H9 (cell line): ENCODE measurements around the gene FILIP1. TPM values are rescaled to one million over a fixed set of nuclear protein-coding genes. Genes with fewer than 3 reads are reported as not detected.

Experiments used
- DNase-seq: peaks from one replicate; pipeline ENCODE4 v3.0.0-alpha.2; 2017
- H2AFZ ChIP-seq: one replicate; pipeline ENCODE4 v1.6.1; 2013; ENCODE audit warnings: mild to moderate bottlenecking, low read length, control low read depth, moderate library complexity
- H2AK5ac ChIP-seq: 2 replicates; pipeline ENCODE4 v1.6.1; 2013; ENCODE audit warnings: low read length, control low read depth, mixed read lengths; ENCODE audit not compliant: insufficient read length
- H2BK120ac ChIP-seq: one replicate; pipeline ENCODE4 v1.6.1; 2013; ENCODE audit warnings: low read depth, mild to moderate bottlenecking, low read length, control low read depth, inconsistent platforms; ENCODE audit not compliant: poor library complexity, severe bottlenecking
- H2BK12ac ChIP-seq: 2 replicates; pipeline ENCODE4 v1.6.1; 2013; ENCODE audit warnings: low read length, control low read depth, mixed read lengths, low read depth; ENCODE audit not compliant: insufficient read length
- H2BK15ac ChIP-seq: 2 replicates; pipeline ENCODE4 v1.6.1; 2013; ENCODE audit warnings: low read depth, low read length, control low read depth
- H2BK20ac ChIP-seq: one replicate; pipeline ENCODE4 v1.6.1; 2013; ENCODE audit warnings: low read depth, mild to moderate bottlenecking, low read length, control low read depth, inconsistent platforms; ENCODE audit not compliant: poor library complexity, severe bottlenecking
- H2BK5ac ChIP-seq: 2 replicates; pipeline ENCODE4 v1.6.1; 2013; ENCODE audit warnings: low read length, control low read depth, mixed read lengths; ENCODE audit not compliant: insufficient read length
- H3K14ac ChIP-seq: 2 replicates; pipeline ENCODE4 v1.6.1; 2013; ENCODE audit warnings: low read length, control low read depth; ENCODE audit not compliant: insufficient read depth
- H3K18ac ChIP-seq: 2 replicates; pipeline ENCODE4 v1.6.1; 2013; ENCODE audit warnings: low read depth, mild to moderate bottlenecking, mixed read lengths, low read length, control low read depth; ENCODE audit not compliant: insufficient read length
- H3K23ac ChIP-seq: 2 replicates; pipeline ENCODE4 v1.6.1; 2013; ENCODE audit warnings: low read length, control low read depth, mixed read lengths, low read depth; ENCODE audit not compliant: insufficient read length
- H3K23me2 ChIP-seq: 2 replicates; pipeline ENCODE4 v1.6.1; 2013; ENCODE audit warnings: low read depth, mild to moderate bottlenecking, mixed read lengths, low read length, control low read depth; ENCODE audit not compliant: insufficient read length, poor library complexity, severe bottlenecking
- H3K27ac ChIP-seq: 2 replicates; pipeline ENCODE4 v1.5.1; 2013; ENCODE audit warnings: low read length, control low read depth, mixed read lengths, low read depth; ENCODE audit not compliant: insufficient read length
- H3K27me3 ChIP-seq: 2 replicates; pipeline ENCODE4 v1.6.1; 2013; ENCODE audit warnings: low read length, control low read depth, inconsistent platforms; ENCODE audit not compliant: insufficient read depth
- H3K4ac ChIP-seq: 2 replicates; pipeline ENCODE4 v1.6.1; 2013; ENCODE audit warnings: low read depth, mild to moderate bottlenecking, control low read depth, inconsistent platforms, low read length, moderate library complexity
- H3K4me1 ChIP-seq: 2 replicates; pipeline ENCODE4 v1.6.1; 2013; ENCODE audit warnings: low read length, control low read depth, inconsistent platforms; ENCODE audit not compliant: insufficient read depth
- H3K4me2 ChIP-seq: 2 replicates; pipeline ENCODE4 v1.6.1; 2013; ENCODE audit warnings: low read length, control low read depth, mixed read lengths; ENCODE audit not compliant: insufficient read length, insufficient read depth
- H3K56ac ChIP-seq: 2 replicates; pipeline ENCODE4 v1.6.1; 2013; ENCODE audit warnings: low read depth, mild to moderate bottlenecking, mixed read lengths, low read length, control low read depth; ENCODE audit not compliant: insufficient read length
- H3K79me1 ChIP-seq: 2 replicates; pipeline ENCODE4 v1.6.1; 2013; ENCODE audit warnings: low read depth, mild to moderate bottlenecking, moderate library complexity, low read length, control low read depth, inconsistent platforms; ENCODE audit not compliant: insufficient read depth, poor library complexity, severe bottlenecking
- H3K79me2 ChIP-seq: 2 replicates; pipeline ENCODE4 v1.6.1; 2013; ENCODE audit warnings: low read length, control low read depth, inconsistent platforms; ENCODE audit not compliant: insufficient read depth
- H3K9ac ChIP-seq: 2 replicates; pipeline ENCODE4 v1.6.1; 2013; ENCODE audit warnings: low read length, control low read depth, mixed read lengths; ENCODE audit not compliant: insufficient read length; ENCODE audit errors: extremely low read depth
- H3K9me3 ChIP-seq: one replicate; pipeline ENCODE4 v1.6.1; 2013; ENCODE audit warnings: low read depth, low read length, inconsistent platforms; ENCODE audit not compliant: control insufficient read depth
- H3T11ph ChIP-seq: one replicate; pipeline ENCODE4 v1.6.1; 2013; ENCODE audit warnings: mild to moderate bottlenecking, low read length, control low read depth, inconsistent platforms
- H4K20me1 ChIP-seq: one replicate; pipeline ENCODE4 v1.6.1; 2013; ENCODE audit not compliant: control insufficient read depth, insufficient read length, insufficient read depth
- H4K5ac ChIP-seq: 2 replicates; pipeline ENCODE4 v1.6.1; 2013; ENCODE audit warnings: low read depth, mild to moderate bottlenecking, mixed read lengths, low read length, control low read depth; ENCODE audit not compliant: insufficient read length
- H4K8ac ChIP-seq: replicated peaks from 2 replicates; pipeline ENCODE4 v1.6.1; 2013; ENCODE audit warnings: low read length, control low read depth, mixed read lengths, low read depth; ENCODE audit not compliant: insufficient read length
- H4K91ac ChIP-seq: 2 replicates; pipeline ENCODE4 v1.6.1; 2013; ENCODE audit warnings: low read depth, mild to moderate bottlenecking, moderate library complexity, mixed read lengths, low read length, control low read depth; ENCODE audit not compliant: insufficient read length
- H3K27ac Mint-ChIP-seq, 3 experiments: 2 replicates in 2 of 3; 3 replicates in 1 of 3; pipeline ENCODE4 v1.8.0; 2020 to 2021; ENCODE audit warnings: mixed read lengths in 3 of 3, mild to moderate bottlenecking in 1 of 3, moderate library complexity in 1 of 3
- H3K27me3 Mint-ChIP-seq: 2 replicates; pipeline ENCODE4 v1.8.0; 2021; ENCODE audit warnings: low read depth, mild to moderate bottlenecking, moderate library complexity, mixed read lengths
- H3K36me3 Mint-ChIP-seq, 3 experiments: 2 replicates in 2 of 3; 3 replicates in 1 of 3; pipeline ENCODE4 v1.8.0; 2020 to 2021; ENCODE audit warnings: low read depth in 3 of 3, mixed read lengths in 3 of 3; ENCODE audit not compliant: insufficient read depth in 1 of 3
- H3K4me1 Mint-ChIP-seq, 2 experiments: 2 replicates each; pipeline ENCODE4 v1.8.0; 2020; ENCODE audit warnings: mixed read lengths in 2 of 2
- H3K4me3 Mint-ChIP-seq, 2 experiments: 2 replicates in 1 of 2; 3 replicates in 1 of 2; pipeline ENCODE4 v1.8.0; 2020 to 2021; ENCODE audit warnings: mild to moderate bottlenecking in 2 of 2, mixed read lengths in 2 of 2, moderate library complexity in 1 of 2
- H3K9me3 Mint-ChIP-seq, 2 experiments: 2 replicates in 1 of 2; 3 replicates in 1 of 2; pipeline ENCODE4 v1.8.0; 2020; ENCODE audit warnings: mild to moderate bottlenecking in 2 of 2, mixed read lengths in 2 of 2, moderate library complexity in 1 of 2
- CTCF ChIP-seq: fragments of 200-600 bp; sonication (generic); conservative IDR thresholded peaks from 3 replicates; pipeline ENCODE4 v1.8.0; 2021; ENCODE audit warnings: antibody characterized with exemption, mild to moderate bottlenecking
- WGBS: extraction: QIAGEN DNeasy Blood & Tissue Kit; methylation state at CpG from one replicate; pipeline ENCODE4 v1.1.7; 2013; ENCODE audit warnings: missing lambda C conversion rate, low lambda C conversion rate, mixed read lengths; ENCODE audit not compliant: insufficient read length; ENCODE audit errors: extremely low coverage; 5-methylcytosine and 5-hydroxymethylcytosine counted together
- total RNA-seq: library from RNA; stranded (reverse); gene quantifications from 2 replicates; pipeline ENCODE4 v1.2.1, GENCODE V29; 2021

Gene FILIP1
- total RNA-seq, 1 experiment from 2014 or later: 10.5 TPM

- H3K4me3 Mint-ChIP-seq: no peak overlapping the region
- no peaks in the 10 kb centered on the region for H3K23me2 ChIP-seq
- no peak overlapping the region for H2AFZ ChIP-seq
- H3K9me3 Mint-ChIP-seq: no peaks in the 10 kb centered on the region
- no peak overlapping the region for H4K8ac ChIP-seq
- no peak overlapping the region for H2AK5ac ChIP-seq
- no peak overlapping the region for H2BK20ac ChIP-seq
- H3K9ac ChIP-seq: no peak overlapping the region
- H3K23ac ChIP-seq: no peak overlapping the region
- H2BK120ac ChIP-seq: no peak overlapping the region
- no peak overlapping the region for H2BK12ac ChIP-seq
- no peaks in the 10 kb centered on the region for H3K9me3 ChIP-seq
- H3K14ac ChIP-seq: no peak overlapping the region
- no peak overlapping the region for H3T11ph ChIP-seq
- no peaks in the 10 kb centered on the region for H3K27me3 ChIP-seq
- H3K4ac ChIP-seq: no peak overlapping the region
- peaks cover 5 to 23% (median 13%) of the 10 kb centered on the region in 3 experiments; a peak in 5 of 7 replicates for H3K36me3 Mint-ChIP-seq
- DNase-seq: no peak
- peaks cover 58% of the 10 kb centered on the region in 2 experiments for H3K4me1 Mint-ChIP-seq
- no peak overlapping the region for H3K18ac ChIP-seq
- H2BK5ac ChIP-seq: no peak overlapping the region
- no CpG with 5 or more reads among the region's 2 CpGs for WGBS
- H4K20me1 ChIP-seq: no peaks in the 10 kb centered on the region
- H3K27ac Mint-ChIP-seq: peak overlapping the region; percentile 70 to 90 (median 78); a peak in 4 of 7 replicates
- H3K27ac ChIP-seq: peak overlapping the region; percentile 49
- no peak overlapping the region for H4K91ac ChIP-seq
- H3K4me2 ChIP-seq: no peak overlapping the region
- H3K56ac ChIP-seq: no peak overlapping the region
- no peaks in the 10 kb centered on the region for H3K27me3 Mint-ChIP-seq
- no peak overlapping the region for H2BK15ac ChIP-seq
- H4K5ac ChIP-seq: no peak overlapping the region
- H3K79me1 ChIP-seq: peaks cover 7% of the 10 kb centered on the region
- TF ChIP-seq CTCF: no peak
- peaks cover 41% of the 10 kb centered on the region; the same call in 1 of the 2 replicates for H3K79me2 ChIP-seq
- H3K4me1 ChIP-seq: peaks cover 19% of the 10 kb centered on the region; the same call in 1 of the 2 replicates
Measured at GRCh38 chr6:75279418-75279817, 214.2 kb downstream of the FILIP1 start.
